ENCODE measurements around the gene CNTN4.

DNA sequence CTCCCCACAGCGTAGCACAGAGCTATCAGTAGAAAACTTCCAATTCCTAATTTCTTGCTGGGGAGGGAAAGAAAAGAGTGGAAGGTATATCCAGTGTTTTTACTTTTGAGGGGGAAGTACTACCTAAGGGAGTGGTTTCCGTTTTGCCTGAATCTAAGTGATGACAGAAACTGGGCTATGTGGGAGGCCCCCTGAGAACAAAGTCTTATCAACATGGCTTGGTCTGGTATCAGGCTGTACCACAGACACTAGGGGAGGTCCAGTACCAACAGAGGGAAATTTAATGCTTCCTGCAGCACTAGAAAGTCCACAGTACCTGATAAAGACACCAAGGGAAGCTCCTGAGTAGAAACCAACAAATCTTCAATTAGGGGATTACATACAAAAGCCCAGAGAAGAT is 812.3 kb downstream of the CNTN4 start:
- TF ChIP-seq ZNF274 (IDR thresholded peaks at IDR 0.05; ENCODE audit: low read depth, low read length), result no peak
- TF ChIP-seq YY1 (IDR thresholded peaks at IDR 0.05; ENCODE audit: insufficient read depth, insufficient read length), result no peak
